ENCODE results near the gene CALY. TPM values are rescaled to one million over a fixed set of nuclear protein-coding genes. Genes with fewer than 3 reads are reported as not detected.

Gene CALY
- total RNA-seq, 1 experiment from 2014 or later, result not detected

DNA sequence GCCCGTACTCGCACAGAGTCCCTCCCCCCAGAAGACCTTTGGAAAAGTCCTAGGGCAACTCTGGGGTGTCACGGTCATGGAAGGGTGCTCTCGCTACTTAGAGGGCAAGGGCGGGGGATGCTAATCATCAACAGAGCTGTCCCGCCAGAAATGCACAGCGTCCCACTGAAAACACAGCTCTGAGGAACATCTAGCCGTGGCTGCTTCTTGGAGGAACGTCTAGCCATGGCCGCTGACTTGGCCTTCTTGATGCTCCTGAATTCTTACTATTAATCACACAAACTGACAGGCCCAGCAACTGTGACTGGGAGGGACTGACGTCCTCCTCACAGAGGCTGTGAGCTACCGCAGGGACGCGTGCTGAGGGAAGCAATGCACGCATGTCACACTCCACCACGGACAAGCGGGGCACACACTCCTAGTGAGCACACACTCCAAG lies 29.7 kb downstream of the CALY start:
- ChIA-PET CTCF (no interaction called here), POLR2A (ENCODE audit: low non-redundant PET) (no interaction called here)
- intact Hi-C loops (cut with micrococcal nuclease; ENCODE audit: unreplicated experiment), result no loop called here
- no peaks in the 10 kb centered on the region for H3K9me3 ChIP-seq (ENCODE audit: low read depth, low read length, poor library complexity, severe bottlenecking)
- peak overlapping the region; percentile 37 for H3K27ac ChIP-seq (ENCODE audit: low read depth, low read length, poor library complexity, severe bottlenecking)
- no TSS peak for BruUV-seq (replicated peaks)
- no peak for DNase-seq (ENCODE audit: low spot score)
- no peak for TF ChIP-seq EZH2 (IDR thresholded peaks at IDR 0.05; ENCODE audit: borderline replicate concordance, low read depth, low read length, poor library complexity, severe bottlenecking)
- TF ChIP-seq, protein P1, sequence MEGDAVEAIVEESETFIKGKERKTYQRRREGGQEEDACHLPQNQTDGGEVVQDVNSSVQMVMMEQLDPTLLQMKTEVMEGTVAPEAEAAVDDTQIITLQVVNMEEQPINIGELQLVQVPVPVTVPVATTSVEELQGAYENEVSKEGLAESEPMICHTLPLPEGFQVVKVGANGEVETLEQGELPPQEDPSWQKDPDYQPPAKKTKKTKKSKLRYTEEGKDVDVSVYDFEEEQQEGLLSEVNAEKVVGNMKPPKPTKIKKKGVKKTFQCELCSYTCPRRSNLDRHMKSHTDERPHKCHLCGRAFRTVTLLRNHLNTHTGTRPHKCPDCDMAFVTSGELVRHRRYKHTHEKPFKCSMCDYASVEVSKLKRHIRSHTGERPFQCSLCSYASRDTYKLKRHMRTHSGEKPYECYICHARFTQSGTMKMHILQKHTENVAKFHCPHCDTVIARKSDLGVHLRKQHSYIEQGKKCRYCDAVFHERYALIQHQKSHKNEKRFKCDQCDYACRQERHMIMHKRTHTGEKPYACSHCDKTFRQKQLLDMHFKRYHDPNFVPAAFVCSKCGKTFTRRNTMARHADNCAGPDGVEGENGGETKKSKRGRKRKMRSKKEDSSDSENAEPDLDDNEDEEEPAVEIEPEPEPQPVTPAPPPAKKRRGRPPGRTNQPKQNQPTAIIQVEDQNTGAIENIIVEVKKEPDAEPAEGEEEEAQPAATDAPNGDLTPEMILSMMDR (conservative IDR thresholded peaks at IDR 0.05; ENCODE audit: low read depth, low read length), result no peak
- H3K36me3 ChIP-seq (ENCODE audit: insufficient read depth, low read length, poor library complexity, severe bottlenecking), result peaks cover 14% of the 10 kb centered on the region
- no peaks in the 10 kb centered on the region for H3K27me3 ChIP-seq (replicated peaks; ENCODE audit: insufficient read depth, low read depth, low read length, poor library complexity)
- H3K4me3 ChIP-seq (ENCODE audit: low read depth, low read length, poor library complexity, severe bottlenecking), result no peak overlapping the region
- H3K4me1 ChIP-seq (ENCODE audit: insufficient read depth, low read length, poor library complexity, severe bottlenecking), result peaks cover 3% of the 10 kb centered on the region

- Histone ChIP-seq H3K9me3 (ENCODE audit: low read depth, low read length, poor library complexity, severe bottlenecking) (no peaks in the 10 kb centered on the region), H3K27ac (ENCODE audit: low read depth, low read length, poor library complexity, severe bottlenecking) (no peak overlapping the region), H3K4me3 (ENCODE audit: low read depth, low read length, poor library complexity, severe bottlenecking) (no peak overlapping the region), H3K27me3 (replicated peaks; ENCODE audit: insufficient read depth, low read depth, low read length, poor library complexity) (no peaks in the 10 kb centered on the region), H3K36me3 (ENCODE audit: insufficient read depth, low read length, poor library complexity, severe bottlenecking) (peaks cover 12% of the 10 kb centered on the region), H3K4me1 (ENCODE audit: insufficient read depth, low read length, poor library complexity, severe bottlenecking) (peaks cover 3% of the 10 kb centered on the region)
- DNase-seq (ENCODE audit: low spot score), result no peak
- TF ChIP-seq, protein P1 (conservative IDR thresholded peaks at IDR 0.05; ENCODE audit: low read depth, low read length), result no peak
- no peak for TF ChIP-seq EZH2 (IDR thresholded peaks at IDR 0.05; ENCODE audit: borderline replicate concordance, low read depth, low read length, poor library complexity, severe bottlenecking)
- ChIA-PET POLR2A (ENCODE audit: low non-redundant PET) (no interaction called here), CTCF (no interaction called here)
- intact Hi-C loops (cut with micrococcal nuclease; ENCODE audit: unreplicated experiment), result no loop called here
- no TSS peak for BruUV-seq (replicated peaks)
Measured at GRCh38 chr10:133306097-133306476, 30.6 kb downstream of the CALY start.

DNA sequence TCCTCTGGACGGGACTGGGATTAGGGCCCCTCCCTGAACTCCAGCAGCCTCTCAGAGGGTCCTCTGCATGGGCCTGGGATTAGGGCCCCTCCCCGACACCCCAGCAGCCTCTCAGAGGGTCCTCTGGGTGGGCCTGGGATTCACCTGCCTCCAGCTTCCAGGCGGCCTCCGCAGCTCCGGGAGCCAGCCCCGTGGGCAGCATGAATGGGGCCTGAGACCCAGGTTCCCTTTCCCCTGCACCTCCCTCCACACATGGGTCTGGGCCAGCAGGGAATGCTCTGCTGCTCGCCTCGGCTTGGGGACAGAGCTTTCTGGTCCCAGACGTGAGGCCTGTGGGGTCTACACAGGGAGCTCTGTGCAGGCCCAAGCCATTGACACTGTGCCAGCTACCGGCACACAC lies 33.5 kb downstream of the CALY start:
- no peak for TF ChIP-seq EZH2 (IDR thresholded peaks at IDR 0.05; ENCODE audit: borderline replicate concordance, low read depth, low read length, poor library complexity, severe bottlenecking)
- TF ChIP-seq, protein P1 (conservative IDR thresholded peaks at IDR 0.05; ENCODE audit: low read depth, low read length), result no peak
- H3K27ac ChIP-seq (ENCODE audit: low read depth, low read length, poor library complexity, severe bottlenecking), result no peak overlapping the region
- no peak for DNase-seq (ENCODE audit: low spot score)
- no peaks in the 10 kb centered on the region for H3K4me1 ChIP-seq (ENCODE audit: insufficient read depth, low read length, poor library complexity, severe bottlenecking)
- no peaks in the 10 kb centered on the region for H3K9me3 ChIP-seq (ENCODE audit: low read depth, low read length, poor library complexity, severe bottlenecking)
- no peaks in the 10 kb centered on the region for H3K27me3 ChIP-seq (replicated peaks; ENCODE audit: insufficient read depth, low read depth, low read length, poor library complexity)
- H3K36me3 ChIP-seq (ENCODE audit: insufficient read depth, low read length, poor library complexity, severe bottlenecking), result peaks cover 26% of the 10 kb centered on the region
- ChIA-PET CTCF (no interaction called here), POLR2A (ENCODE audit: low non-redundant PET) (no interaction called here)
- intact Hi-C loops (cut with micrococcal nuclease; ENCODE audit: unreplicated experiment), result no loop called here
- no TSS peak for BruUV-seq (replicated peaks)
- H3K4me3 ChIP-seq (ENCODE audit: low read depth, low read length, poor library complexity, severe bottlenecking), result no peak overlapping the region
